ENCODE data around the gene OR5C1.
"Not testable (repeated sequence)": the region's sequence is repeated elsewhere in the genome, so short reads cannot be mapped to it uniquely, and the experiment has no call there.

The OR5C1 gene

DNA sequence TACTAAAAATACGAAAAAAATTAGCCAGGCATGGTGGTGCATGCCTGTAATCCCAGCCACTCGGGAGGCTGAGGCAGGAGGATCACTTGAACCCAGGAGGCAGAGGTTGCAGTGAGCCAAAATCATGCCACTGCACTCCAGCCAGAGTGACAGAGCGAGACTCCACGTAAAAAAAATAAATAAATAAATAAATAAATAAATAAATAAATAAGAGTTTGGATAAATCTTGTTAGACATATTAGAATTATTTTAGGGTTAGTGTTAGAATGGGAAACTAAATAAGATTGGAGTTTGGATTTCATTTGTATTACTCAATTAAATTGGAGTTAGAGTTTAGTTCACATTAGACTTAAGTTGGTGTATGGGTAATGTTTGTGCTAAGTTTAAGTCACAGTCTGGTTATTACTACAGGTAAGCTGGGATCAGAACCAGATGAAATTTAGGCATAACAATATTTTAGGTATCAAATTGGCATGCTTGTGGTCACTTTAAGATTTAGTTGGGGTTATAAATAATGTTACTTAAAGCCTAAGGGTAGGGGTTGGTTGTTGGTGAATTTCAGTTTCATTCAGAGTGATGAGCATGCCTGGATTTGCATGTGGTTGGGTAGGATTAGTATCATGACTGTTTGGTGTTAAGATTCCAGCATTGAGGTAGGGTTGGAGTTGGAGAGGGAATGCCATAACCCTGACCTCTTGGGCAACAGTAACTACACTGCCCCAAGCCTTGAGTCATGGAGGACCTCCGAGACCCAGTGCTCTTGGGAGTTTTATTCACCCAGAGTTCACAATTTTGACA is 3.3 kb downstream of the OR5C1 start:
- no peak overlapping the region for H3K4me3 ChIP-seq (replicated peaks in 1 of 2; ENCODE audit: low read depth in 2 of 2, low read length in 2 of 2)
- TF ChIP-seq, protein P1, sequence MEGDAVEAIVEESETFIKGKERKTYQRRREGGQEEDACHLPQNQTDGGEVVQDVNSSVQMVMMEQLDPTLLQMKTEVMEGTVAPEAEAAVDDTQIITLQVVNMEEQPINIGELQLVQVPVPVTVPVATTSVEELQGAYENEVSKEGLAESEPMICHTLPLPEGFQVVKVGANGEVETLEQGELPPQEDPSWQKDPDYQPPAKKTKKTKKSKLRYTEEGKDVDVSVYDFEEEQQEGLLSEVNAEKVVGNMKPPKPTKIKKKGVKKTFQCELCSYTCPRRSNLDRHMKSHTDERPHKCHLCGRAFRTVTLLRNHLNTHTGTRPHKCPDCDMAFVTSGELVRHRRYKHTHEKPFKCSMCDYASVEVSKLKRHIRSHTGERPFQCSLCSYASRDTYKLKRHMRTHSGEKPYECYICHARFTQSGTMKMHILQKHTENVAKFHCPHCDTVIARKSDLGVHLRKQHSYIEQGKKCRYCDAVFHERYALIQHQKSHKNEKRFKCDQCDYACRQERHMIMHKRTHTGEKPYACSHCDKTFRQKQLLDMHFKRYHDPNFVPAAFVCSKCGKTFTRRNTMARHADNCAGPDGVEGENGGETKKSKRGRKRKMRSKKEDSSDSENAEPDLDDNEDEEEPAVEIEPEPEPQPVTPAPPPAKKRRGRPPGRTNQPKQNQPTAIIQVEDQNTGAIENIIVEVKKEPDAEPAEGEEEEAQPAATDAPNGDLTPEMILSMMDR (IDR thresholded peaks at IDR 0.05; ENCODE audit: low read depth, low read length): no peak
- DNase-seq (ENCODE audit: low read depth in 2 of 2): no peak

DNA sequence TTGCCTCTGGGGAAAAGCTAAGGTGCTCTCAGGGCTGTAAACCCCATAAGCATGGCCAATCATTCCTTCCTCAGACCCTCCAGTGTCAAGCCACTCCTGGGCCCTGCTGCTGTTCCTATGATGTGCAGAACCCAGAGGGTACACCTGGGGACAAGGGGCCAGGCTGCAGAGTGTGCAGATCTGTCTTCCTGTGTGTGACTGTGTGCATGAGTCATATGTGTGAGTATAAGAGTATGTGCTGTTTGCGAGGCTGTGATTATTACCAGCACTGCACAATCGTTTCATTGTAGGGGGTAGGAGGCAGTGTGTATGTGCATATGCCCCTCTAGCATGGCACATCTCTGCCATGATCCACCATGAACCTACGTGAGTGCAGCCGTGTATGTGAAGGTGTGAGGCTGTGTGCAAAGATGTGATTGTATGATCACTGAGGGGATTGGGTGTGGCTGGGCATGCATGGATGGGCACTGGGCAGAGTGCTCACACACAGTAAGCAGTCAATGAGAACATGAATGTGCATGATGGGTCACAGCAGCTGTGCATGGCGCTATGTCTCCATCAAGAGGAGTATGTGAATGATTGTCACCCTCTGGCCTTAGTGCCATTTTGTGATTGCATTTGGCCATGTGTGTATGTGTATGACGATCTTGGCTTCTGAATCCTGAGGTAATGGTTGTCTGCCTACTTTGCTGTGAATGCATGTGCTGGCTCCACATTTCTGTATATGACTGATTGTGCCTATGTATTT is 8.8 kb downstream of the OR5C1 start:
- TF ChIP-seq, protein P1 (IDR thresholded peaks at IDR 0.05; ENCODE audit: low read depth, low read length): no peak
- no peak for DNase-seq (ENCODE audit: low read depth in 2 of 2)
- no peak overlapping the region for H3K4me3 ChIP-seq (replicated peaks in 1 of 2; ENCODE audit: low read depth in 2 of 2, low read length in 2 of 2)

DNA sequence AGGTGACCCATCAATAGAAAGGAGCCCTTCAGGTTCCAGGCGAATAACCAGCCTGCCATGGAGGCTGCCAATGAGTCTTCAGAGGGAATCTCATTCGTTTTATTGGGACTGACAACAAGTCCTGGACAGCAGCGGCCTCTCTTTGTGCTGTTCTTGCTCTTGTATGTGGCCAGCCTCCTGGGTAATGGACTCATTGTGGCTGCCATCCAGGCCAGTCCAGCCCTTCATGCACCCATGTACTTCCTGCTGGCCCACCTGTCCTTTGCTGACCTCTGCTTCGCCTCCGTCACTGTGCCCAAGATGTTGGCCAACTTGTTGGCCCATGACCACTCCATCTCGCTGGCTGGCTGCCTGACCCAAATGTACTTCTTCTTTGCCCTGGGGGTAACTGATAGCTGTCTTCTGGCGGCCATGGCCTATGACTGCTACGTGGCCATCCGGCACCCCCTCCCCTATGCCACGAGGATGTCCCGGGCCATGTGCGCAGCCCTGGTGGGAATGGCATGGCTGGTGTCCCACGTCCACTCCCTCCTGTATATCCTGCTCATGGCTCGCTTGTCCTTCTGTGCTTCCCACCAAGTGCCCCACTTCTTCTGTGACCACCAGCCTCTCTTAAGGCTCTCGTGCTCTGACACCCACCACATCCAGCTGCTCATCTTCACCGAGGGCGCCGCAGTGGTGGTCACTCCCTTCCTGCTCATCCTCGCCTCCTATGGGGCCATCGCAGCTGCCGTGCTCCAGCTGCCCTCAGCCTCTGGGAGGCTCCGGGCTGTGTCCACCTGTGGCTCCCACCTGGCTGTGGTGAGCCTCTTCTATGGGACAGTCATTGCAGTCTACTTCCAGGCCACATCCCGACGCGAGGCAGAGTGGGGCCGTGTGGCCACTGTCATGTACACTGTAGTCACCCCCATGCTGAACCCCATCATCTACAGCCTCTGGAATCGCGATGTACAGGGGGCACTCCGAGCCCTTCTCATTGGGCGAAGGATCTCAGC is 11.6 kb downstream of the OR5C1 start, which contains the start of gene OR1K1:
TSS of gene OR1K1 (plus strand) at position 58 of the 995 bp plus-strand sequence. CDS start at position 58, 0 bp downstream.
- DNase-seq (ENCODE audit: low read depth in 2 of 2): no peak
- TF ChIP-seq, protein P1 (IDR thresholded peaks at IDR 0.05; ENCODE audit: low read depth, low read length): no peak
- no peak within 1 kb of the TSS for H3K4me3 ChIP-seq (replicated peaks in 1 of 2; ENCODE audit: low read depth in 2 of 2, low read length in 2 of 2)

DNA sequence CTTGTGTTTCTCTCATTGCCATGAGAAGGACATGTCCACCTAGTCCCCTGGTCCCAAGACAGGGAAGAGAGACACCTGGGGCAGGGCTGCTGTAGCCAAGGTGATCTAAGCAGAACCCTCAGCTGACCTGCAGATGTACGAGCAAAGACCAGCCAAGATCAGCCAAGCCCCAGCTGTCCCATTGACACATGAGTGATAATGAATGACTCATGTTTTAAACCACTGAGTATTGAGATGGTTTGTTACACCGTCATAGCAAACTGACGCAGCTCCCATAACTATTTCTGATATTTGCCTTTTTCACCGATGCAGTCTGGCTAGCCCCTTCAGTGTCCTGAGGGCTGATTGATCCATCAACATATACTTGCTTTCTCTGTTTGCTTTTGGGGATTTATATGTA is 17.9 kb downstream of the OR5C1 start:
- TF ChIP-seq, protein P1 (IDR thresholded peaks at IDR 0.05; ENCODE audit: low read depth, low read length): no peak
- no peak overlapping the region for H3K4me3 ChIP-seq (replicated peaks in 1 of 2; ENCODE audit: low read depth in 2 of 2, low read length in 2 of 2)
- DNase-seq (ENCODE audit: low read depth in 2 of 2): no peak

DNA sequence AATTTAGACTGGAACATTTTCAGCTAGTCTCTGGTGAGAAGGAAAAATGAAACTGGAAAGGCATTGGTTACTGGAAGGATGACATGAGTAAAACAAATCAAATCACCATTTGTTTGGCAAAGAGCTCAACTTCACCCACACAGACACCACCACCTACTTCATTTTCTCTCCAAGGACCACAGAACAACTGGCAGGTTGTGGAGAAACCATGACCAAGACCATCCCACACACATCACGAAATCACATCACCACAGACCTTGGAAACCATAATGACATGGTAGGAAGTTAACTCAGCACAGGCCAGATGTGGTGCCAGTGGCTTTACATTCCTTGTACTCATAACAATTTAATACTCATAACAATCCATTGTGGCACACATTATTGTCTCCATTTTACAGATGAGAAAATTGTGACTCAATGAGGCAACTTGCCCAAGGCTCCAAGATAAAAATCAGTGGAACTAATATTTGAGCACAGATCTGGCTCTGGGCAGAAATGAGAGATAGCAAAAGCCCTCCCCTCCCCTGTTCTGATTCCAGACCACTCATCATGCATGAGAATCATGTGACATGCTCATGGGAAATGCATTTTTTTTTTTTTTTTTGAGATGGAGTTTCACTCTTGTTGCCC is 18.7 kb downstream of the OR5C1 start:
- no peak overlapping the region for H3K4me3 ChIP-seq (replicated peaks in 1 of 2; ENCODE audit: low read depth in 2 of 2, low read length in 2 of 2)
- TF ChIP-seq, protein P1 (IDR thresholded peaks at IDR 0.05; ENCODE audit: low read depth, low read length): no peak
- peak in 1 of 2 donors; percentile 12 for DNase-seq (ENCODE audit: low read depth in 2 of 2)

DNA sequence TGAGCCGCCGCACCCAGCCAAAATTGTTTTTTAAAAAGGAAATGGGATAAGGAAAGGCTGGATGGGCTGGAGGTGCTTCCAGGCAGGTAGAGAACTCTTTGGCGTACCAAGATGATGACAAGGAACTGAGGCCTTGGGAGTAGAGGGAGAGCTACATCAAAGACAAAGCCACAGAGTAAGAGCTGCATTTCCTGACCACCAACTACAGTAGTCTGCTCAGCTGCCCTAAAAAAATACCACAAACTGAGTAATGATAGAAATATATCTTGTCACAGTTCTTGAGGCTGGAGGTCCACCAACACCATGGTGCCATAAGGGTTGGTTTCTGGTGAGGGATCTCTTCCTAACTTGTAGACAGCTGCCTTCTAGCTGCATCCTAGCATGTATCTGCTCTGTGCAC is 19.4 kb downstream of the OR5C1 start:
- DNase-seq (ENCODE audit: low read depth in 2 of 2): no peak
- TF ChIP-seq, protein P1 (IDR thresholded peaks at IDR 0.05; ENCODE audit: low read depth, low read length): no peak
- no peak overlapping the region for H3K4me3 ChIP-seq (replicated peaks in 1 of 2; ENCODE audit: low read depth in 2 of 2, low read length in 2 of 2)

DNA sequence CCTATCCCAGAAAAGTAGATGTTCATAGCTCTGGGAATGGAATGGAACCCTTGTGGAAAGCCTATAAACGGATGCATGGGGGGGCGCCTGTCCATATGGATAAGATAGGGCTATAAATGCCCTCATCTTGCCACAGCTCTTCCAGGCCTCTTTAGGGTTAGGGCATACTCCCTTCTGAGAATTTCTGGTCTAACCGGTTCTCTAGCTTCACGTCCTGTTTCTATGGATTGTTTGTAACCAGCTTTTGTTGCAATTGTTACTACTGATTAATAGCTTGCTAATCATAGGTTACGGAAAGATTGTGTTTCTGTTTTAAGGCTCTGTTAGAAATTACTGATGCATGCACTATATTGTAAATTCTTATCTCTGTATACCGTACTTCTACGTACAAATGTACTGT is 20.5 kb downstream of the OR5C1 start:
- DNase-seq (ENCODE audit: low read depth in 2 of 2); H3K4me3 ChIP-seq (replicated peaks in 1 of 2; ENCODE audit: low read depth in 2 of 2, low read length in 2 of 2): not testable (repeated sequence)

Data from cardiac fibroblast (primary cell).